ENCODE measurements around the gene SPOCK3.
"Not testable (repeated sequence)": the region's sequence is repeated elsewhere in the genome, so short reads cannot be mapped to it uniquely, and the experiment has no call there.

SPOCK3 gene

GRCh38 chr4:167031534-167032156 lies 202.6 kb downstream of the SPOCK3 start:
- DNase-seq = no peak

- DNase-seq = no peak
Observed at GRCh38 chr4:167028976-167029375, 205.3 kb downstream of the SPOCK3 start.

GRCh38 chr4:167025670-167026069 lies 208.6 kb downstream of the SPOCK3 start:
- DNase-seq = no peak

GRCh38 chr4:167023364-167023925 lies 210.8 kb downstream of the SPOCK3 start:
- DNase-seq = no peak

GRCh38 chr4:167021545-167022155 lies 212.6 kb downstream of the SPOCK3 start:
- peak; percentile 53 for DNase-seq

GRCh38 chr4:167020410-167020809 lies 213.9 kb downstream of the SPOCK3 start:
- DNase-seq = no peak

- DNase-seq = no peak
Observed at GRCh38 chr4:167014944-167015343, 219.3 kb downstream of the SPOCK3 start.

- DNase-seq = no peak
Observed at GRCh38 chr4:167003326-167003725, 231.0 kb downstream of the SPOCK3 start.

GRCh38 chr4:167000141-167000852 lies 234.0 kb downstream of the SPOCK3 start:
- no peak for DNase-seq

- no peak for DNase-seq
Observed at GRCh38 chr4:166996216-166996615, 238.1 kb downstream of the SPOCK3 start.

GRCh38 chr4:166994686-166995085 lies 239.6 kb downstream of the SPOCK3 start:
- no peak for DNase-seq

GRCh38 chr4:166991006-166991561 lies 243.2 kb downstream of the SPOCK3 start:
- DNase-seq = no peak

- no peak for DNase-seq
Observed at GRCh38 chr4:166989886-166990285, 244.4 kb downstream of the SPOCK3 start.

- DNase-seq = no peak
Observed at GRCh38 chr4:166987026-166987425, 247.3 kb downstream of the SPOCK3 start.

- DNase-seq = no peak
Observed at GRCh38 chr4:166981847-166982246, 252.4 kb downstream of the SPOCK3 start.

- DNase-seq = no peak
Observed at GRCh38 chr4:166980419-166980818, 253.9 kb downstream of the SPOCK3 start.

GRCh38 chr4:166977596-166977995 lies 256.7 kb downstream of the SPOCK3 start:
- no peak for DNase-seq

GRCh38 chr4:166972071-166972470 lies 262.2 kb downstream of the SPOCK3 start:
- no peak for DNase-seq

- not testable (repeated sequence) for DNase-seq
Observed at GRCh38 chr4:166968219-166968618, 266.1 kb downstream of the SPOCK3 start.

- DNase-seq = no peak
Observed at GRCh38 chr4:166965562-166965961, 268.7 kb downstream of the SPOCK3 start.

- no peak for DNase-seq
Observed at GRCh38 chr4:166957451-166957850, 276.8 kb downstream of the SPOCK3 start.

- DNase-seq = no peak
Observed at GRCh38 chr4:166956484-166956883, 277.8 kb downstream of the SPOCK3 start.

- DNase-seq = no peak
Observed at GRCh38 chr4:166941629-166942028, 292.7 kb downstream of the SPOCK3 start.

GRCh38 chr4:166930464-166930863 lies 303.8 kb downstream of the SPOCK3 start:
- DNase-seq = no peak

Data from stimulated activated CD4-positive, alpha-beta T cell treated with anti-CD3 and anti-CD28 coated beads, Interleukin-12 subunit alpha, Interleukin-12 subunit beta, amount 100 ng/mL, for 4 hours (primary cell).